CD4-positive, alpha-beta T cell (primary cell): Measurements from ENCODE around the gene C6orf141. TPM values are rescaled to one million over a fixed set of nuclear protein-coding genes. Genes with fewer than 3 reads are reported as not detected.

Experiments used
- ATAC-seq: fragments of 200-7000 bp; cut with Tn5 transposase; one replicate; pipeline ENCODE4 v1.10.0; 2022; ENCODE audit warnings: mild to moderate bottlenecking; ENCODE audit not compliant: poor library complexity
- CTCF ChIA-PET: fragments of 350-600 bp; sonication (Branson Sonifier 250); formaldehyde crosslinking; loops from one replicate; lab custom pipeline; 2021; ENCODE audit warnings: antibody characterized with exemption, inconsistent platforms; lab: Charles Lee
- POLR2A ChIA-PET: fragments of 350-600 bp; sonication (Branson Sonifier 250); formaldehyde crosslinking; loops from one replicate; lab custom pipeline; 2021; ENCODE audit warnings: antibody characterized with exemption, inconsistent platforms; lab: Charles Lee
- DNase-seq, 14 experiments: peaks; one replicate each; pipeline ENCODE4 v3.0.0-alpha.2; 2013 to 2020; ENCODE audit warnings: mixed read lengths in 2 of 14
- H3K27ac ChIP-seq, 2 donors: one replicate each; pipeline versions ENCODE4 v1.5.1 to v1.7.0; 2013; ENCODE audit warnings: low read length in 2 of 2, low read depth in 1 of 2, mild to moderate bottlenecking in 1 of 2
- H3K27me3 ChIP-seq, 2 experiments: 1 replicate in 1 of 2; 2 replicates in 1 of 2; pipeline versions ENCODE4 v1.6.1 to v1.7.0; 2013; ENCODE audit warnings: low read length in 2 of 2, control low read depth in 1 of 2, mild to moderate bottlenecking in 1 of 2, moderate library complexity in 1 of 2; ENCODE audit not compliant: insufficient read depth in 2 of 2, control insufficient read depth in 1 of 2
- H3K36me3 ChIP-seq: one replicate; pipeline ENCODE4 v1.6.1; 2013; ENCODE audit warnings: low read length, control low read depth; ENCODE audit not compliant: insufficient read depth
- H3K4me1 ChIP-seq: one replicate; pipeline ENCODE4 v1.6.1; 2013; ENCODE audit warnings: low read length, control low read depth; ENCODE audit not compliant: insufficient read depth
- H3K4me3 ChIP-seq: one replicate; pipeline ENCODE4 v1.5.1; 2013; ENCODE audit warnings: mild to moderate bottlenecking, low read length, moderate library complexity
- H3K9me3 ChIP-seq, 2 experiments: 1 replicate in 1 of 2; 2 replicates in 1 of 2; pipeline versions ENCODE4 v1.6.1 to v1.7.0; 2013; ENCODE audit warnings: low read length in 2 of 2, mild to moderate bottlenecking in 2 of 2, control low read depth in 1 of 2, moderate library complexity in 1 of 2; ENCODE audit not compliant: control insufficient read depth in 1 of 2, insufficient read depth in 1 of 2
- H3K27ac Mint-ChIP-seq: one replicate; pipeline ENCODE4 v1.8.0; 2020; ENCODE audit warnings: mixed read lengths
- H3K27me3 Mint-ChIP-seq: one replicate; pipeline ENCODE4 v1.8.0; 2021; ENCODE audit warnings: mixed read lengths
- H3K36me3 Mint-ChIP-seq: one replicate; pipeline ENCODE4 v1.8.0; 2021; ENCODE audit warnings: low read depth, mixed read lengths
- H3K4me1 Mint-ChIP-seq: one replicate; pipeline ENCODE4 v1.8.0; 2021; ENCODE audit warnings: low read depth, mixed read lengths
- H3K4me3 Mint-ChIP-seq: one replicate; pipeline ENCODE4 v1.8.0; 2020; ENCODE audit warnings: mild to moderate bottlenecking, mixed read lengths
- H3K9me3 Mint-ChIP-seq: one replicate; pipeline ENCODE4 v1.8.0; 2020; ENCODE audit warnings: mixed read lengths
- CTCF ChIP-seq: fragments of 200-600 bp; IDR thresholded peaks from one replicate; pipeline ENCODE4 v1.8.0; 2022; ENCODE audit warnings: antibody characterized with exemption, mild to moderate bottlenecking
- intact Hi-C, 2 experiments: fragments of 100-400 bp; cut with DNase I in 1 of 2; cut with micrococcal nuclease in 1 of 2; formaldehyde crosslinking; loops; one replicate each; pipeline versions ENCODE4 v1.15.1 to v1.9.0; 2023 to 2025; cut with DNase I, micrococcal nuclease
- total RNA-seq, 174 experiments: library from RNA in 2 of 174; stranded (reverse) in 2 of 174; gene quantifications; one replicate each; pipeline ENCODE4 v1.2.3 and lab custom pipeline; 2021 to 2026

The C6orf141 gene
- total RNA-seq, 2 experiments from 2014 or later = not detected

GRCh38 chr6:49519660-49520059, 30.8 kb upstream of the C6orf141 start:
- intact Hi-C loops = no loop called here
- H3K4me3 ChIP-seq = no peak overlapping the region
- no peaks in the 10 kb centered on the region for H3K9me3 Mint-ChIP-seq
- no peak overlapping the region for H3K27ac ChIP-seq
- peaks cover 4% of the 10 kb centered on the region for H3K27me3 Mint-ChIP-seq
- H3K4me1 Mint-ChIP-seq = no peaks in the 10 kb centered on the region
- no peak overlapping the region for H3K27ac Mint-ChIP-seq
- DNase-seq (no peak), ATAC-seq (no peak)
- no peak overlapping the region for H3K4me3 Mint-ChIP-seq
- H3K36me3 Mint-ChIP-seq = no peaks in the 10 kb centered on the region
- no peaks in the 10 kb centered on the region for H3K4me1 ChIP-seq
- H3K27me3 ChIP-seq = no peaks in the 10 kb centered on the region
- CTCF ChIA-PET = no interaction called here
- no peak for TF ChIP-seq CTCF
- no peaks in the 10 kb centered on the region for H3K36me3 ChIP-seq
- POLR2A ChIA-PET = no interaction called here
- no peaks in the 10 kb centered on the region for H3K9me3 ChIP-seq

GRCh38 chr6:49522710-49523593, 27.5 kb upstream of the C6orf141 start:
- no peak overlapping the region for H3K27ac Mint-ChIP-seq
- no peaks in the 10 kb centered on the region for H3K4me1 Mint-ChIP-seq
- H3K36me3 ChIP-seq = no peaks in the 10 kb centered on the region
- no peak for ATAC-seq
- H3K9me3 Mint-ChIP-seq = no peaks in the 10 kb centered on the region
- no peaks in the 10 kb centered on the region for H3K9me3 ChIP-seq
- CTCF ChIA-PET = no interaction called here
- no peak for TF ChIP-seq CTCF
- POLR2A ChIA-PET = no interaction called here
- H3K27me3 Mint-ChIP-seq = no peaks in the 10 kb centered on the region
- no peak overlapping the region for H3K4me3 ChIP-seq
- no peaks in the 10 kb centered on the region for H3K4me1 ChIP-seq
- H3K27ac ChIP-seq = no peak overlapping the region
- DNase-seq = no peak
- no peaks in the 10 kb centered on the region for H3K27me3 ChIP-seq
- no peak overlapping the region for H3K4me3 Mint-ChIP-seq
- no peaks in the 10 kb centered on the region for H3K36me3 Mint-ChIP-seq
- intact Hi-C loops = no loop called here

- intact Hi-C loops = no loop called here
- H3K27ac Mint-ChIP-seq = no peak overlapping the region
- H3K9me3 Mint-ChIP-seq = no peaks in the 10 kb centered on the region
- H3K36me3 ChIP-seq = no peaks in the 10 kb centered on the region
- no peaks in the 10 kb centered on the region for H3K9me3 ChIP-seq
- DNase-seq = no peak
- no peaks in the 10 kb centered on the region for H3K4me1 Mint-ChIP-seq
- POLR2A ChIA-PET = no interaction called here
- no peaks in the 10 kb centered on the region for H3K27me3 ChIP-seq
- H3K27ac ChIP-seq = no peak overlapping the region
- H3K36me3 Mint-ChIP-seq = no peaks in the 10 kb centered on the region
- TF ChIP-seq CTCF = no peak
- CTCF ChIA-PET = no interaction called here
- H3K27me3 Mint-ChIP-seq = peaks cover 4% of the 10 kb centered on the region
- no peak overlapping the region for H3K4me3 Mint-ChIP-seq
- H3K4me1 ChIP-seq = no peaks in the 10 kb centered on the region
- no peak overlapping the region for H3K4me3 ChIP-seq
- ATAC-seq = no peak
These were observed 26.6 kb upstream of the C6orf141 start for GRCh38 chr6:49523901-49524300.
